ENCODE measurements around the gene PLS3. TPM values are rescaled to one million over a fixed set of nuclear protein-coding genes. Genes with fewer than 3 reads are reported as not detected.

The PLS3 gene, protein sequence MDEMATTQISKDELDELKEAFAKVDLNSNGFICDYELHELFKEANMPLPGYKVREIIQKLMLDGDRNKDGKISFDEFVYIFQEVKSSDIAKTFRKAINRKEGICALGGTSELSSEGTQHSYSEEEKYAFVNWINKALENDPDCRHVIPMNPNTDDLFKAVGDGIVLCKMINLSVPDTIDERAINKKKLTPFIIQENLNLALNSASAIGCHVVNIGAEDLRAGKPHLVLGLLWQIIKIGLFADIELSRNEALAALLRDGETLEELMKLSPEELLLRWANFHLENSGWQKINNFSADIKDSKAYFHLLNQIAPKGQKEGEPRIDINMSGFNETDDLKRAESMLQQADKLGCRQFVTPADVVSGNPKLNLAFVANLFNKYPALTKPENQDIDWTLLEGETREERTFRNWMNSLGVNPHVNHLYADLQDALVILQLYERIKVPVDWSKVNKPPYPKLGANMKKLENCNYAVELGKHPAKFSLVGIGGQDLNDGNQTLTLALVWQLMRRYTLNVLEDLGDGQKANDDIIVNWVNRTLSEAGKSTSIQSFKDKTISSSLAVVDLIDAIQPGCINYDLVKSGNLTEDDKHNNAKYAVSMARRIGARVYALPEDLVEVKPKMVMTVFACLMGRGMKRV
- total RNA-seq (ENCODE audit: unreplicated experiment) = 122 TPM
- long read RNA-seq, transcript PLS3-202 (16 exons, 3,280 nt) = major isoform, 51 of 93 reads
- long read RNA-seq, transcript PLS3-209 (16 exons, 3,037 nt) = minor isoform, 30 of 93 reads
- long read RNA-seq, partial matches to known transcripts = 12 of 93 reads
- long read RNA-seq, other reads (novel, unspliced or antisense) = 0 of 93 reads

GRCh38 chrX:115560978-115561604 lies at the start of gene PLS3:
Gene PLS3, plus strand, starts transcription at chrX:115561174. Its CDS starts 49,077 bp downstream, at chrX:115610251.
- H3K27me3 Mint-ChIP-seq (ENCODE audit: unreplicated experiment) = no peaks in the 10 kb centered on the region
- H3K27ac Mint-ChIP-seq (ENCODE audit: unreplicated experiment) = peak within 1 kb of the TSS; percentile 67
- no peaks in the 10 kb centered on the region for H3K4me1 Mint-ChIP-seq (ENCODE audit: unreplicated experiment)

DNA sequence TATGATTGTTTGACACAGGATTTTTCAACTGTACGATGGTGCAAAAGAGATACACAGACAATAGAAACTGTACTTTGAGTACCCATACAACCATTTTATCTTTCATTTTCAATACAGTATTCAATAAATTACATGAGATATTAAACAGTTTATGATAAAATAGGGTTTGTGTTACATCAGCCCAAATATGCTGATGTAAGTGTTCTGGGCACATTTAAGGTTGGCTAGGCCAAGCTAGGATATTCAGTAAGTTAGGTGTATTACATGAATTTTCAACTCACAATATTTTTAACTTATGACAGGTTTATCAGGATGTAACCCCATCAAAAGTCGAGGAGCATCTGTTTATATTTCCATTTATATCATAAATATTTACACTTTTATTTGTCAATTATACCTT lies 42.9 kb upstream of the PLS3 start:
- no peak for TF ChIP-seq CTCF (IDR thresholded peaks at IDR 0.05; ENCODE audit: unreplicated experiment)
- H3K4me3 Mint-ChIP-seq (ENCODE audit: unreplicated experiment) = no peak overlapping the region
- H3K36me3 Mint-ChIP-seq (ENCODE audit: low read depth, unreplicated experiment) = no peaks in the 10 kb centered on the region
- no peaks in the 10 kb centered on the region for H3K4me1 Mint-ChIP-seq (ENCODE audit: unreplicated experiment)
- DNase-seq (ENCODE audit: low spot score) = no peak
- H3K9me3 Mint-ChIP-seq (ENCODE audit: unreplicated experiment) = no peaks in the 10 kb centered on the region
- no peaks in the 10 kb centered on the region for H3K27me3 Mint-ChIP-seq (ENCODE audit: unreplicated experiment)
- no peak overlapping the region for H3K27ac Mint-ChIP-seq (ENCODE audit: unreplicated experiment)

More at GRCh38 chrX:115560978-115561604, at the start of gene PLS3:
- DNase-seq (ENCODE audit: low spot score) = peak; percentile 66
- no peak for TF ChIP-seq CTCF (IDR thresholded peaks at IDR 0.05; ENCODE audit: unreplicated experiment)
- Mint-ChIP-seq H3K4me3 (ENCODE audit: unreplicated experiment) (peak within 1 kb of the TSS; percentile 92), H3K9me3 (ENCODE audit: unreplicated experiment) (no peaks in the 10 kb centered on the region), H3K36me3 (ENCODE audit: low read depth, unreplicated experiment) (no peaks in the 10 kb centered on the region)

GRCh38 chrX:115521741-115522140 lies 39.2 kb upstream of the PLS3 start:
- no peak overlapping the region for H3K27ac Mint-ChIP-seq (ENCODE audit: unreplicated experiment)
- no peak for DNase-seq (ENCODE audit: low spot score)
- H3K9me3 Mint-ChIP-seq (ENCODE audit: unreplicated experiment) = no peaks in the 10 kb centered on the region
- no peak for TF ChIP-seq CTCF (IDR thresholded peaks at IDR 0.05; ENCODE audit: unreplicated experiment)
- no peak overlapping the region for H3K4me3 Mint-ChIP-seq (ENCODE audit: unreplicated experiment)
- H3K4me1 Mint-ChIP-seq (ENCODE audit: unreplicated experiment) = no peaks in the 10 kb centered on the region
- no peaks in the 10 kb centered on the region for H3K36me3 Mint-ChIP-seq (ENCODE audit: low read depth, unreplicated experiment)
- H3K27me3 Mint-ChIP-seq (ENCODE audit: unreplicated experiment) = no peaks in the 10 kb centered on the region

DNA sequence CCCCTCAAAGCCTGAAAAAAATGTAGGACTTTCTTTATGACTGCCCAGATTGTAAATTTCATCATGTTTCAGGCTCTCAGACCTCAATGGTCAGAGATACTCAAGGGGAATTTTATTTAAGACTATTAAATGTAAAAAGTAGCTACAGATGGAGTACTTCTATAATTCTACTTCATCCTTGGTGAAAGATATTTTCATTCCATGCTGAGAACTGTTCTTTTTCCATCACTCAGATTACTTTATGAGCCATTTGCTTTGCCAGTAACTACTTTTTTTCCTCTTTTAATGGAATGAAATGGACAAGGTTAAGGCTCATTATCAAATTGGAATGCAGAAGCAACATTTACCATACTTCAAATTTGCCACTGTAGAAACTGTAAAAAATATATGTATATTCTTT lies 38.0 kb upstream of the PLS3 start:
- no peak overlapping the region for H3K4me3 Mint-ChIP-seq (ENCODE audit: unreplicated experiment)
- no peaks in the 10 kb centered on the region for H3K4me1 Mint-ChIP-seq (ENCODE audit: unreplicated experiment)
- no peak overlapping the region for H3K27ac Mint-ChIP-seq (ENCODE audit: unreplicated experiment)
- no peaks in the 10 kb centered on the region for H3K27me3 Mint-ChIP-seq (ENCODE audit: unreplicated experiment)
- TF ChIP-seq CTCF (IDR thresholded peaks at IDR 0.05; ENCODE audit: unreplicated experiment) = no peak
- DNase-seq (ENCODE audit: low spot score) = no peak
- H3K36me3 Mint-ChIP-seq (ENCODE audit: low read depth, unreplicated experiment) = no peaks in the 10 kb centered on the region
- no peaks in the 10 kb centered on the region for H3K9me3 Mint-ChIP-seq (ENCODE audit: unreplicated experiment)
